MCF 10A (cell line): ENCODE measurements around the gene PTPRN2. TPM values are rescaled to one million over a fixed set of nuclear protein-coding genes. Genes with fewer than 3 reads are reported as not detected.

Experiments used
- BruUV-seq: library from RNA; stranded (reverse); fragments of 400-500 nt; replicated peaks from 2 replicates; lab custom pipeline; 2021; lab: Mats Ljungman, UMichigan
- CTCF ChIA-PET: fragments of 300-600 bp; sonication (Branson Sonifier 250); formaldehyde crosslinking; extraction: SDS; loops from one replicate; lab custom pipeline; 2021; ENCODE audit warnings: antibody characterized with exemption, inconsistent platforms; lab: Yijun Ruan, JAX
- POLR2A ChIA-PET: fragments of 300-600, 350-650 bp; sonication (Branson Sonifier 250); formaldehyde crosslinking; extraction: SDS; loops from one replicate; lab custom pipeline; 2020; ENCODE audit warnings: antibody characterized with exemption, inconsistent platforms; lab: Yijun Ruan, JAX
- DNase-seq: peaks from one replicate; pipeline ENCODE4 v3.0.0-alpha.2; 2018; ENCODE audit not compliant: unreplicated experiment
- H3K27ac Mint-ChIP-seq: one replicate; pipeline ENCODE4 v1.8.0; 2022; ENCODE audit warnings: mild to moderate bottlenecking, low read depth, mixed read lengths; ENCODE audit not compliant: unreplicated experiment
- H3K27me3 Mint-ChIP-seq: one replicate; pipeline ENCODE4 v1.8.0; 2022; ENCODE audit warnings: mixed read lengths; ENCODE audit not compliant: insufficient read depth, unreplicated experiment
- H3K36me3 Mint-ChIP-seq: one replicate; pipeline ENCODE4 v1.8.0; 2022; ENCODE audit warnings: mild to moderate bottlenecking, moderate library complexity, mixed read lengths; ENCODE audit not compliant: insufficient read depth, unreplicated experiment
- H3K4me1 Mint-ChIP-seq: one replicate; pipeline ENCODE4 v1.8.0; 2022; ENCODE audit warnings: mixed read lengths; ENCODE audit not compliant: insufficient read depth, unreplicated experiment
- H3K4me3 Mint-ChIP-seq: one replicate; pipeline ENCODE4 v1.8.0; 2022; ENCODE audit warnings: mild to moderate bottlenecking, moderate library complexity, mixed read lengths; ENCODE audit not compliant: unreplicated experiment
- H3K9me3 Mint-ChIP-seq: one replicate; pipeline ENCODE4 v1.8.0; 2022; ENCODE audit warnings: mixed read lengths; ENCODE audit not compliant: unreplicated experiment
- CTCF ChIP-seq: fragments of 200-600 bp; IDR thresholded peaks from one replicate; pipeline ENCODE4 v1.8.0; 2022; ENCODE audit warnings: antibody characterized with exemption, mild to moderate bottlenecking; ENCODE audit not compliant: unreplicated experiment
- intact Hi-C: fragments of 100-400 bp; cut with micrococcal nuclease; formaldehyde crosslinking; loops from 2 replicates; pipeline ENCODE4 v1.14.1; 2022
- total RNA-seq: library from RNA; stranded (reverse); gene quantifications from 2 replicates; pipeline ENCODE4 v1.2.3, GENCODE V29; 2022

PTPRN2 gene
- total RNA-seq, 1 experiment from 2014 or later = 4.5 TPM

- no TSS peak for BruUV-seq
- Mint-ChIP-seq H3K27ac (no peak overlapping the region), H3K36me3 (peaks cover 5% of the 10 kb centered on the region), H3K27me3 (no peaks in the 10 kb centered on the region), H3K4me3 (no peak overlapping the region), H3K4me1 (no peaks in the 10 kb centered on the region), H3K9me3 (no peaks in the 10 kb centered on the region)
- POLR2A ChIA-PET = no interaction called here
- CTCF ChIA-PET = interaction anchor here (1.4 kb wide), 1 partner anchor 219 kb away, joined by 4 read pairs; no protein-coding TSS in a partner anchor
- no peak for TF ChIP-seq CTCF
- DNase-seq = no peak
- intact Hi-C loops = no loop called here
Measured at GRCh38 chr7:157651366-157652160, 936.1 kb downstream of the PTPRN2 start.

- no peak for TF ChIP-seq CTCF
- no peak overlapping the region for H3K27ac Mint-ChIP-seq
- POLR2A ChIA-PET = no interaction called here
Measured at GRCh38 chr7:157650801-157651200, 936.8 kb downstream of the PTPRN2 start.

GRCh38 chr7:157650131-157650631, 937.4 kb downstream of the PTPRN2 start:
- POLR2A ChIA-PET = no interaction called here
- no peak for DNase-seq
- H3K4me3 Mint-ChIP-seq = no peak overlapping the region
- no peak overlapping the region for H3K27ac Mint-ChIP-seq
- no peaks in the 10 kb centered on the region for H3K27me3 Mint-ChIP-seq
- H3K36me3 Mint-ChIP-seq = peaks cover 5% of the 10 kb centered on the region
- CTCF ChIA-PET = interaction anchor here (0.6 to 1.4 kb wide), 2 partner anchors 50 to 218 kb away, joined by 3 to 4 read pairs; no protein-coding TSS in a partner anchor
- no peaks in the 10 kb centered on the region for H3K9me3 Mint-ChIP-seq
- no TSS peak for BruUV-seq
- no peak for TF ChIP-seq CTCF
- H3K4me1 Mint-ChIP-seq = no peaks in the 10 kb centered on the region
- intact Hi-C loops = no loop called here

More at GRCh38 chr7:157650801-157651200, 936.8 kb downstream of the PTPRN2 start:
- no TSS peak for BruUV-seq
- no peaks in the 10 kb centered on the region for H3K9me3 Mint-ChIP-seq
- no peak overlapping the region for H3K4me3 Mint-ChIP-seq
- no peaks in the 10 kb centered on the region for H3K27me3 Mint-ChIP-seq
- H3K4me1 Mint-ChIP-seq = no peaks in the 10 kb centered on the region
- intact Hi-C loops = no loop called here
- no peak for DNase-seq
- CTCF ChIA-PET = interaction anchor here (1.4 kb wide), 1 partner anchor 218 kb away, joined by 4 read pairs; no protein-coding TSS in a partner anchor
- peaks cover 5% of the 10 kb centered on the region for H3K36me3 Mint-ChIP-seq

GRCh38 chr7:157646551-157646950, 941.1 kb downstream of the PTPRN2 start:
- no peaks in the 10 kb centered on the region for H3K27me3 Mint-ChIP-seq
- no TSS peak for BruUV-seq

More at GRCh38 chr7:157646551-157646950, 941.1 kb downstream of the PTPRN2 start:
- DNase-seq = no peak
- ChIA-PET POLR2A (no interaction called here), CTCF (no interaction called here)
- H3K9me3 Mint-ChIP-seq = peaks cover 7% of the 10 kb centered on the region
- H3K36me3 Mint-ChIP-seq = peaks cover 5% of the 10 kb centered on the region
- intact Hi-C loops = no loop called here
- H3K4me1 Mint-ChIP-seq = no peaks in the 10 kb centered on the region
- H3K4me3 Mint-ChIP-seq = no peak overlapping the region
- no peak overlapping the region for H3K27ac Mint-ChIP-seq
- no peak for TF ChIP-seq CTCF
